H9 (cell line): ENCODE measurements around the gene CYP2W1. TPM values are rescaled to one million over a fixed set of nuclear protein-coding genes. Genes with fewer than 3 reads are reported as not detected.

Experiments used
- DNase-seq: peaks from one replicate; pipeline ENCODE4 v3.0.0-alpha.2; 2017
- H2AFZ ChIP-seq: one replicate; pipeline ENCODE4 v1.6.1; 2013; ENCODE audit warnings: mild to moderate bottlenecking, low read length, control low read depth, moderate library complexity
- H2AK5ac ChIP-seq: 2 replicates; pipeline ENCODE4 v1.6.1; 2013; ENCODE audit warnings: low read length, control low read depth, mixed read lengths; ENCODE audit not compliant: insufficient read length
- H2BK120ac ChIP-seq: one replicate; pipeline ENCODE4 v1.6.1; 2013; ENCODE audit warnings: low read depth, mild to moderate bottlenecking, low read length, control low read depth, inconsistent platforms; ENCODE audit not compliant: poor library complexity, severe bottlenecking
- H2BK12ac ChIP-seq: 2 replicates; pipeline ENCODE4 v1.6.1; 2013; ENCODE audit warnings: low read length, control low read depth, mixed read lengths, low read depth; ENCODE audit not compliant: insufficient read length
- H2BK15ac ChIP-seq: 2 replicates; pipeline ENCODE4 v1.6.1; 2013; ENCODE audit warnings: low read depth, low read length, control low read depth
- H2BK20ac ChIP-seq: one replicate; pipeline ENCODE4 v1.6.1; 2013; ENCODE audit warnings: low read depth, mild to moderate bottlenecking, low read length, control low read depth, inconsistent platforms; ENCODE audit not compliant: poor library complexity, severe bottlenecking
- H2BK5ac ChIP-seq: 2 replicates; pipeline ENCODE4 v1.6.1; 2013; ENCODE audit warnings: low read length, control low read depth, mixed read lengths; ENCODE audit not compliant: insufficient read length
- H3K14ac ChIP-seq: 2 replicates; pipeline ENCODE4 v1.6.1; 2013; ENCODE audit warnings: low read length, control low read depth; ENCODE audit not compliant: insufficient read depth
- H3K18ac ChIP-seq: 2 replicates; pipeline ENCODE4 v1.6.1; 2013; ENCODE audit warnings: low read depth, mild to moderate bottlenecking, mixed read lengths, low read length, control low read depth; ENCODE audit not compliant: insufficient read length
- H3K23ac ChIP-seq: 2 replicates; pipeline ENCODE4 v1.6.1; 2013; ENCODE audit warnings: low read length, control low read depth, mixed read lengths, low read depth; ENCODE audit not compliant: insufficient read length
- H3K23me2 ChIP-seq: 2 replicates; pipeline ENCODE4 v1.6.1; 2013; ENCODE audit warnings: low read depth, mild to moderate bottlenecking, mixed read lengths, low read length, control low read depth; ENCODE audit not compliant: insufficient read length, poor library complexity, severe bottlenecking
- H3K27ac ChIP-seq: 2 replicates; pipeline ENCODE4 v1.5.1; 2013; ENCODE audit warnings: low read length, control low read depth, mixed read lengths, low read depth; ENCODE audit not compliant: insufficient read length
- H3K27me3 ChIP-seq: 2 replicates; pipeline ENCODE4 v1.6.1; 2013; ENCODE audit warnings: low read length, control low read depth, inconsistent platforms; ENCODE audit not compliant: insufficient read depth
- H3K4ac ChIP-seq: 2 replicates; pipeline ENCODE4 v1.6.1; 2013; ENCODE audit warnings: low read depth, mild to moderate bottlenecking, control low read depth, inconsistent platforms, low read length, moderate library complexity
- H3K4me1 ChIP-seq: 2 replicates; pipeline ENCODE4 v1.6.1; 2013; ENCODE audit warnings: low read length, control low read depth, inconsistent platforms; ENCODE audit not compliant: insufficient read depth
- H3K4me2 ChIP-seq: 2 replicates; pipeline ENCODE4 v1.6.1; 2013; ENCODE audit warnings: low read length, control low read depth, mixed read lengths; ENCODE audit not compliant: insufficient read length, insufficient read depth
- H3K56ac ChIP-seq: 2 replicates; pipeline ENCODE4 v1.6.1; 2013; ENCODE audit warnings: low read depth, mild to moderate bottlenecking, mixed read lengths, low read length, control low read depth; ENCODE audit not compliant: insufficient read length
- H3K79me1 ChIP-seq: 2 replicates; pipeline ENCODE4 v1.6.1; 2013; ENCODE audit warnings: low read depth, mild to moderate bottlenecking, moderate library complexity, low read length, control low read depth, inconsistent platforms; ENCODE audit not compliant: insufficient read depth, poor library complexity, severe bottlenecking
- H3K79me2 ChIP-seq: 2 replicates; pipeline ENCODE4 v1.6.1; 2013; ENCODE audit warnings: low read length, control low read depth, inconsistent platforms; ENCODE audit not compliant: insufficient read depth
- H3K9ac ChIP-seq: 2 replicates; pipeline ENCODE4 v1.6.1; 2013; ENCODE audit warnings: low read length, control low read depth, mixed read lengths; ENCODE audit not compliant: insufficient read length; ENCODE audit errors: extremely low read depth
- H3K9me3 ChIP-seq: one replicate; pipeline ENCODE4 v1.6.1; 2013; ENCODE audit warnings: low read depth, low read length, inconsistent platforms; ENCODE audit not compliant: control insufficient read depth
- H3T11ph ChIP-seq: one replicate; pipeline ENCODE4 v1.6.1; 2013; ENCODE audit warnings: mild to moderate bottlenecking, low read length, control low read depth, inconsistent platforms
- H4K20me1 ChIP-seq: one replicate; pipeline ENCODE4 v1.6.1; 2013; ENCODE audit not compliant: control insufficient read depth, insufficient read length, insufficient read depth
- H4K5ac ChIP-seq: 2 replicates; pipeline ENCODE4 v1.6.1; 2013; ENCODE audit warnings: low read depth, mild to moderate bottlenecking, mixed read lengths, low read length, control low read depth; ENCODE audit not compliant: insufficient read length
- H4K8ac ChIP-seq: replicated peaks from 2 replicates; pipeline ENCODE4 v1.6.1; 2013; ENCODE audit warnings: low read length, control low read depth, mixed read lengths, low read depth; ENCODE audit not compliant: insufficient read length
- H4K91ac ChIP-seq: 2 replicates; pipeline ENCODE4 v1.6.1; 2013; ENCODE audit warnings: low read depth, mild to moderate bottlenecking, moderate library complexity, mixed read lengths, low read length, control low read depth; ENCODE audit not compliant: insufficient read length
- H3K27ac Mint-ChIP-seq, 3 experiments: 2 replicates in 2 of 3; 3 replicates in 1 of 3; pipeline ENCODE4 v1.8.0; 2020 to 2021; ENCODE audit warnings: mixed read lengths in 3 of 3, mild to moderate bottlenecking in 1 of 3, moderate library complexity in 1 of 3
- H3K27me3 Mint-ChIP-seq: 2 replicates; pipeline ENCODE4 v1.8.0; 2021; ENCODE audit warnings: low read depth, mild to moderate bottlenecking, moderate library complexity, mixed read lengths
- H3K36me3 Mint-ChIP-seq, 3 experiments: 2 replicates in 2 of 3; 3 replicates in 1 of 3; pipeline ENCODE4 v1.8.0; 2020 to 2021; ENCODE audit warnings: low read depth in 3 of 3, mixed read lengths in 3 of 3; ENCODE audit not compliant: insufficient read depth in 1 of 3
- H3K4me1 Mint-ChIP-seq, 2 experiments: 2 replicates each; pipeline ENCODE4 v1.8.0; 2020; ENCODE audit warnings: mixed read lengths in 2 of 2
- H3K4me3 Mint-ChIP-seq, 2 experiments: 2 replicates in 1 of 2; 3 replicates in 1 of 2; pipeline ENCODE4 v1.8.0; 2020 to 2021; ENCODE audit warnings: mild to moderate bottlenecking in 2 of 2, mixed read lengths in 2 of 2, moderate library complexity in 1 of 2
- H3K9me3 Mint-ChIP-seq, 2 experiments: 2 replicates in 1 of 2; 3 replicates in 1 of 2; pipeline ENCODE4 v1.8.0; 2020; ENCODE audit warnings: mild to moderate bottlenecking in 2 of 2, mixed read lengths in 2 of 2, moderate library complexity in 1 of 2
- CTCF ChIP-seq: fragments of 200-600 bp; sonication (generic); conservative IDR thresholded peaks from 3 replicates; pipeline ENCODE4 v1.8.0; 2021; ENCODE audit warnings: antibody characterized with exemption, mild to moderate bottlenecking
- WGBS: extraction: QIAGEN DNeasy Blood & Tissue Kit; methylation state at CpG from one replicate; pipeline ENCODE4 v1.1.7; 2013; ENCODE audit warnings: missing lambda C conversion rate, low lambda C conversion rate, mixed read lengths; ENCODE audit not compliant: insufficient read length; ENCODE audit errors: extremely low coverage; 5-methylcytosine and 5-hydroxymethylcytosine counted together
- total RNA-seq: library from RNA; stranded (reverse); gene quantifications from 2 replicates; pipeline ENCODE4 v1.2.1, GENCODE V29; 2021

The CYP2W1 gene
- total RNA-seq, 1 experiment from 2014 or later, result not detected

- no CpG with 5 or more reads among the region's 56 CpGs for WGBS
- H3K4ac ChIP-seq, result no peak overlapping the region
- Mint-ChIP-seq H3K4me1 (no peaks in the 10 kb centered on the region; a peak in 1 of 4 replicates), H3K27ac (no peak overlapping the region), H3K27me3 (peaks cover 3% of the 10 kb centered on the region; the same call in 1 of the 2 replicates), H3K4me3 (no peak overlapping the region), H3K9me3 (no peaks in the 10 kb centered on the region), H3K36me3 (no peaks in the 10 kb centered on the region)
- H3K23ac ChIP-seq, result no peak overlapping the region
- H3K14ac ChIP-seq, result no peak overlapping the region; the same call in 1 of the 2 replicates
- H3T11ph ChIP-seq, result no peak overlapping the region
- no peaks in the 10 kb centered on the region for H3K9me3 ChIP-seq
- H2BK15ac ChIP-seq, result no peak overlapping the region
- H3K18ac ChIP-seq, result no peak overlapping the region
- H3K27ac ChIP-seq, result no peak overlapping the region
- no peak overlapping the region for H3K56ac ChIP-seq
- TF ChIP-seq CTCF, result no peak
- no peak for DNase-seq
- H2BK20ac ChIP-seq, result no peak overlapping the region
- no peaks in the 10 kb centered on the region for H3K79me2 ChIP-seq
- no peak overlapping the region for H2AFZ ChIP-seq
- no peak overlapping the region for H2BK5ac ChIP-seq
- no peak overlapping the region for H3K4me2 ChIP-seq
- no peak overlapping the region for H2BK120ac ChIP-seq
- H3K27me3 ChIP-seq, result no peaks in the 10 kb centered on the region
- H4K20me1 ChIP-seq, result no peaks in the 10 kb centered on the region
- no peak overlapping the region for H4K5ac ChIP-seq
- H2BK12ac ChIP-seq, result no peak overlapping the region
- no peak overlapping the region for H2AK5ac ChIP-seq
- no peaks in the 10 kb centered on the region for H3K4me1 ChIP-seq
- no peak overlapping the region for H4K8ac ChIP-seq
- H3K79me1 ChIP-seq, result no peaks in the 10 kb centered on the region
- no peak overlapping the region for H3K9ac ChIP-seq
- H4K91ac ChIP-seq, result no peak overlapping the region
- H3K23me2 ChIP-seq, result no peaks in the 10 kb centered on the region
Measured at GRCh38 chr7:986766-987751, 4.1 kb downstream of the CYP2W1 start.
